ENCODE results near the gene PID1.

Gene PID1, protein sequence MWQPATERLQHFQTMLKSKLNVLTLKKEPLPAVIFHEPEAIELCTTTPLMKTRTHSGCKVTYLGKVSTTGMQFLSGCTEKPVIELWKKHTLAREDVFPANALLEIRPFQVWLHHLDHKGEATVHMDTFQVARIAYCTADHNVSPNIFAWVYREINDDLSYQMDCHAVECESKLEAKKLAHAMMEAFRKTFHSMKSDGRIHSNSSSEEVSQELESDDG
- 0 reads per million in 2 donors for total RNA-seq

DNA sequence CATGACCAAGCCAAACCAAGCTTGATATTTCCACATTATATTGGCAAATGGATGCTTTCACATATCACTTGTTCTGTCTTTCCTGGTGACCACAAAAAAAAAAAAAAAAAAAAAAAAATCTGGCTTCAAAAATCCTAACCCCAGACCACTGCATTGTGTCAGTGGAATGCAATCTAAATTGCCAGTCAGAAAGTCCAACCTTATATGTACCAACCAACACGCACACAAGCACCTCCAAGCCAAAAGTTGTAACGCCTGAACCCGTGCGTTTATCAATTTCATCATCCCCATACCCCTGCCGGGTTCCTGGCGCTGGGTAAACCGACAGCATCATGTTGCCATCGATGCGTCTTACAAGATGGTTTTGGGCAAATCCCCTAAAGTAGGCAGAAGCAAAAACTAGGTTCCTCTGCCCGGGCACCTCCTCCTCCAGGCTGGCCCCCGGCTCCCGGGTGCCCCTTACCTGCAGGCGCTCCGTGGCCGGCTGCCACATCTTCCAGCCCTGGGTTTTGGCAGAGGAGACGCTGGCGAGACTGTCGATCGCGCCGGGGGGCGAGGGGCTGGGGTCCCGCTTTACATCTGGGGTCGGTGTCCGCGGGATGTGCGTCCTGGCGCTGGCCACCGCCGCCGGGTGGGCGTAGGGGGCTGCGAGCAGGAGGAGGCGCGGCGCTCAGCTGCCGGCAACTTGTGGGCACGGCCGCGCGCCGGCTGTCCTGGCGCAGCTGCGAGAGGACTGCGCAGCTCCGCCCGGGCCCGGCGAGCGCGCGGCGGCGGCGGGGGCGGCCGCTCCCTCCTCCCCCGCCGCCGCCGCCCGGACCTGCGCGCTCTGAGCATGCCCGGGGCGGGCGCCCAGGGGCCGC is at the start of gene PID1:
Gene PID1 (minus strand): TSS at position 737 of the 860 bp plus-strand sequence. CDS start 244 bp downstream, at position 493.
- no peak for DNase-seq

DNA sequence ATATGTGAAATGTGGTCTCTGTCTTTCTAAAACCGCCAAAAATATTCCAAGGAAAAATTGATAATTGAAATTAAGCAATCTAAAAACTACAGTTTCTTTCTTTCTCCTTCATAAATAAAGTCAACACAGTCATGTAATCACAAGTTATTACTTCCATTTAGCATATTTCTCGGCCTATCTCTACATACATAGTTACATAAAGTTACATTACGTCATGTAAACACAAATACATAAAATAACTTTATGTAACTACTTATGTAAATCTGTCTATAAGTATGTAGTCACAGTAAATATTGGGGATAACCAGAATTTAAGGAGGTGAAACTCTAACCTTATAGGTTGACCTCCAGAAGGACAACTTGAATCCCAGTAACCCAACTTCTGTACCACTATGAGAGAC is 48.5 kb upstream of the PID1 start:
- DNase-seq = no peak

GRCh38 chr2:229314117-229314516 is 43.0 kb upstream of the PID1 start:
- no peak for DNase-seq

GRCh38 chr2:229313591-229313990 is 42.5 kb upstream of the PID1 start:
- no peak for DNase-seq

GRCh38 chr2:229301237-229301636 is 30.1 kb upstream of the PID1 start:
- no peak for DNase-seq

DNA sequence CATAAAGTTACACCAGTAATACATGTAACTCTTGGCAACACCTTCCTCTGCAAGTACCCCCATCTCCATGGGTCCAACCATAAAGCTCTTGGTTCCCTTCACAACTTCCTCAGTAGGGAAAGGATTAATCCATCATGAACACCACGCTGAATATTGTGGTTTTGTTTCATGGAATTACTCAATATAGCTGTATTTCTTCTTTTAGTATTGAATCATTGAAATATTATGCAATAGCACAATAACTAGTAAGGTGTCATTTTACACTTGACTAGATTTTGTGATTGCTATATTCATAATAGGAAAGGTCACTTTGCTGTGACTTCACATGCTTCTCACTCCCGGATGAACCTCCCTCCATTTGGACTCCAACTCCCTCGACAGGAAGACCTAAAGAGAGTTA is 29.7 kb upstream of the PID1 start:
- no peak for DNase-seq

GRCh38 chr2:229300371-229300770 is 29.3 kb upstream of the PID1 start:
- DNase-seq = no peak

DNA sequence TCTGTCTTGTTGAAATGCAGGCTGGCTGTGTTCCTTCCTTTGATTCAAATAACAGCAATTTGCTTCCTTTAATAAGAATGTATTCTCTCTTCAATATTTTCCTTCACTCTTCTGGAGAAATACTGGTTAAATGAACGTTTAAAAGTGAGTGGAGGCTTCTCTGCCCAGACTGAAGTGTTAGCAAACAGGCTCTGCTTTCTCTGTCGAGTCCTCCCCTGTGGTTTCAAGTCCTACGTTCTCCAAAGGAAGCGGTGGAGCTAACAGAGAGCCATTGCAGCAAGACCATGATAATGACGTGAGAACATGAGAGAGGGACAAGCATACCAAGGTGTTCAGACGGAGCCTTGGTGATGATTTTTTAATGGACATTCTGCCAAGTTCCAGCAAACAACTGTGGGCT is 26.2 kb upstream of the PID1 start:
- DNase-seq = no peak

GRCh38 chr2:229296536-229296935 is 25.4 kb upstream of the PID1 start:
- no peak for DNase-seq

DNA sequence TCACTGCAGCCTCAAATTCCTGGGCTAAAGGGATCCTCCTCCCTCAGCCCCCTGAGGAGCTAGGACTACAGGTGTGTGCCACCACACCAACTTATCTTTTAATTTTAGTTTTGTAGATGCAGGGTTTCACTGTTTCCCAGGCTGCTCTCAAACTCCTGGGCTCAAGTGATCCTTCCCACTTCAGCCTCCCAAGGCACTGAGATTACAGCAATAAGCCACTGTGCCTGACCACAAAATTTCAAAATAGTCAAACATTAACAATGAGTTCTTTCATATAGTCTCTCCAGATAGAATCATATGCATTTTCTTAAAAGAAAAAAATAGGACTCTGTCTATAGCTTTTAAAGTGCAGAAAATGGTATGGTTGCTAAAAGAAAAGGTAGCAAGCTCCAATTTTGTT is 24.9 kb upstream of the PID1 start:
- DNase-seq = no peak

DNA sequence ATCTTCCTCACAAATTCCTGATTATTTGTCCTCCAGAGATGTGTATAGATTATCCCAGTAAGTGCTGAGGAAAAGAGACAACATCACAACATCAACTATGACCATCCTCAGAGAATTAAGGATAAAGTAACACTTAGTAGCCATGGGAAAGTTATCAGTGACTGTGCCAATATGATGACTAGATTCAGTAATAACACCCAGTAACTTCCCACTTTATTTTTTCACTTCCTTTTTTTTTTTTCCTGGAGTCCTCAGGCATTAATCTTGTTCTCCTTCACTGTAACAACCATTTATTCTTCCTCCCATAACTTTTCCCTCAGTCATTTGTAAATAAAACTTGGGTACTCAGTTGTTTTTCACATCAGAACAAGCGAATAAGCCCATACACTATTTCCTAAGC is 16.7 kb upstream of the PID1 start:
- DNase-seq = no peak

DNA sequence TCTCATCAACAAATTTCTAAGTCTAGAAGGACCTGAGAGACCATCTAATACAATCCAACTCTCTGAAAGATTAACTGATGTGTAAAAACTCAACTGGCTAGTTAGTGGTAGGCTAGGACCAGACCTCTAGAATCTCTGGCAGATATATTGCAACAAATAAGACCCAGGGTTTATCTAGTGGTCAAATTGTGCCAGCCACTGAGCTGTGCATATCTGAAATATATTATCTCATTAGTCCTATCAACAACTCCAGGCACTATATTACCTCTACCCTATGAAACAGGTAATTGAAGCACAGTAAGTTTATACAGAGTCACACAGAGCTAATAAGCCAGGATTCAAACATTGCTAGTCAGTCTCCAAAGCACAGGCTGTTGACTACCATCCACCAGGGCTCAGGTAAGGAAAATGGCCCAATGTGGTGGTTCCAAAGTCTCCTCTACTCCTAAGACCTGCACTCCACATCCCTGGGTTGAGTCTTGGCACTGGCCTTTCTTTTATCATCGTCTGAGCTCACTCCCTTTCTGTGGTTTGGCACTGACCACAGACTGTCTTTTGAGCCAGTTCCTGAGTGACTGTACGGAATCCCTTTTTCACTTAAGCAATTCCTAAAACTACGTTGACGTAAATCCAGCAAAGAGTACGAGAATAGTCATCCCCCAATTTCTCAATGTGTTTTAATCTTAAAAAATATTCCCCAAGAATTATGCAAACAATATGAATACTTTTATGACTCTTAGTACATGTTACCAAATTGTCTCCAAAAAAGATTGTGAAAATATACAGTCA is 11.9 kb upstream of the PID1 start:
- no peak for DNase-seq

GRCh38 chr2:229279516-229279915 is 8.4 kb upstream of the PID1 start:
- no peak for DNase-seq

GRCh38 chr2:229275506-229275905 is 4.4 kb upstream of the PID1 start:
- no peak for DNase-seq

- no peak for DNase-seq
These were observed 2.7 kb upstream of the PID1 start for GRCh38 chr2:229273723-229274338.

GRCh38 chr2:229273006-229273722 is 2.1 kb upstream of the PID1 start:
- DNase-seq = no peak

GRCh38 chr2:229269941-229270340 is 1.1 kb downstream of the PID1 start:
- DNase-seq = no peak

- no peak for DNase-seq
These were observed 1.9 kb downstream of the PID1 start for GRCh38 chr2:229269146-229269545.

DNA sequence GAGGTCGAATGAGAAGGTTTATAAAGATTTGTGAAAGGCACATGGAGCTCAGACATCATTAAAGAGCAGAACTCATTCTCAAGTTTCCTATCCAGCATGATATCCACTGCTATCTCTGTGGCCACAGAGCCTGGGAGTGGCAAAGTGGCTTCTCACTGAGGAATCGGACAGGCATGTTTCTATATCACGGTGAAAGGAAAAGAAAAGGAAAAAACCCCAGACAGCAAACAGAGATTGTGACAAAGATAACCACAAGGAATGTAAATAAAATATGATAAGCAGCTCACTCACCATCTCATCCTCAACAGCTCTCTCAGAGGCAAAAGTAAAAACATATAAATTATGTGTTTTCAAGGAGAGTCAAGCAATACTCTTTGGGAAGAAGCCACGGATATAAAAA is 2.5 kb downstream of the PID1 start:
- no peak for DNase-seq

DNA sequence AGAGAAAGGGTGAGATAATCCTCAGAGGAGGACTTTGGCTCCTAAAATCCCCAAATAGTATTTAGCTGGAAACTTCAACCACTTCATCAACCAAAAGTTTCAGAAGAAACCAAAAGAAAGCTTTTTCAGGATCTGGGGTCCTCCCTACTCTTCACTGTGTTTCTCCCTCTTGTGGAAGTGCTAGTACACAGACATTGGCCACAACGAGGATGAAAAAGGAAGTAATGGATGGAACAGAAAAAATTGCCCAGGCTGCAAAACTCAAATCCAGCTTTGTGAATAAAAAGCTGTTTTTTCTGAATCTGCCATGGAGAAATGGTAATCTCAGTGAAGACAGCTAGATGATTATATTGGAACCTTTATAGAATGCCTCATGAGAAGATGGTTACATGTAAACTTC is 4.0 kb downstream of the PID1 start:
- no peak for DNase-seq

DNA sequence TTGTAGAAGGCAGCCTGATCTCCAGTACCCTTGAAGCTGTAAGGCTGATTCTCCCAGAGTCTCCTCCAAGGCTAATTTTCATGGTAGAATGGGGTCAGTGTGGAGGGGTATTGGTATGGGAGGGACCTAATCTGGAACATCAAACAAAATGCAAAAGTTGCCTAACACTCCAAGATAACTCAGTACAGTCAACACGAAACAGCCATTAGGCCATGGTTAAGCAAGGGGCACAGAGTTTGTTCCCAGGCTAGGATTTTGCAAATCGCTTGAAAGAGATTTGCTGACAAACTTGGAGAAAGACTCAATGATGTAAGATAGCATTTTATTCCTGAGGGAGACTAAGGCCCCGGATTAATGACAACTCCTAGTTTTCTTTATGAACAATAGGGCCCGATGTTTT is 5.4 kb downstream of the PID1 start:
- DNase-seq = no peak

- DNase-seq = no peak
These were observed 9.5 kb downstream of the PID1 start for GRCh38 chr2:229261599-229261998.
